Keratinocyte (primary cell): ENCODE data around the gene FAM110A. TPM values are rescaled to one million over a fixed set of nuclear protein-coding genes. Genes with fewer than 3 reads are reported as not detected.
"Not testable (repeated sequence)": the region's sequence is repeated elsewhere in the genome, so short reads cannot be mapped to it uniquely, and the experiment has no call there.

Experiments
- DNase-seq: peaks from one replicate; pipeline ENCODE4 v3.0.0-alpha.2; 2011; ENCODE audit warnings: low read depth, missing footprints, low spot score
- FAIRE-seq: peaks from 2 replicates; lab custom pipeline; 2011; peaks lifted over from hg19 to GRCh38; lab: Jason Lieb, UNC
- H2AFZ ChIP-seq: 2 replicates; pipeline ENCODE4 v1.6.0; 2012; ENCODE audit warnings: low read length, control low read depth, inconsistent platforms; ENCODE audit not compliant: control insufficient read depth
- H3K27ac ChIP-seq: 2 replicates; pipeline ENCODE4 v1.5.1; 2011; ENCODE audit warnings: low read length; ENCODE audit not compliant: control insufficient read depth, insufficient read depth
- H3K27me3 ChIP-seq: 3 replicates; pipeline ENCODE4 v1.6.0; 2011; ENCODE audit warnings: low read length; ENCODE audit not compliant: control insufficient read depth, insufficient read depth; ENCODE audit errors: extremely low read depth
- H3K36me3 ChIP-seq, 2 experiments: 2 replicates in 1 of 2; 3 replicates in 1 of 2; pipeline ENCODE4 v1.5.1; 2011; ENCODE audit warnings: low read length in 2 of 2, mild to moderate bottlenecking in 1 of 2; ENCODE audit not compliant: control insufficient read depth in 2 of 2, insufficient read depth in 2 of 2; ENCODE audit errors: extremely low read depth in 1 of 2
- H3K4me1 ChIP-seq: 3 replicates; pipeline ENCODE4 v1.5.1; 2011; ENCODE audit warnings: low read length; ENCODE audit not compliant: control insufficient read depth, insufficient read depth; ENCODE audit errors: extremely low read depth
- H3K4me2 ChIP-seq: 3 replicates; pipeline ENCODE4 v1.6.0; 2011; ENCODE audit warnings: low read depth, low read length; ENCODE audit not compliant: control insufficient read depth, insufficient read depth; ENCODE audit errors: extremely low read depth
- H3K4me3 ChIP-seq, 3 experiments: fragments of 200-600 bp in 1 of 3; sonication (generic) in 1 of 3; 2 replicates in 2 of 3; 3 replicates in 1 of 3; pipeline ENCODE4 v1.5.1; 2011 to 2016; ENCODE audit warnings: low read length in 3 of 3, mild to moderate bottlenecking in 3 of 3, control low read depth in 2 of 3, inconsistent platforms in 1 of 3, low read depth in 1 of 3, mixed read lengths in 1 of 3, mixed run types in 1 of 3, moderate library complexity in 1 of 3; ENCODE audit not compliant: control insufficient read depth in 2 of 3, insufficient read depth in 2 of 3; ENCODE audit errors: extremely low read depth in 1 of 3
- H3K79me2 ChIP-seq: 2 replicates; pipeline ENCODE4 v1.6.0; 2012; ENCODE audit warnings: low read length; ENCODE audit not compliant: control insufficient read depth, insufficient read depth
- H3K9ac ChIP-seq: 3 replicates; pipeline ENCODE4 v1.6.0; 2011; ENCODE audit warnings: low read length; ENCODE audit not compliant: control insufficient read depth, insufficient read depth; ENCODE audit errors: extremely low read depth
- H3K9me1 ChIP-seq: 3 replicates; pipeline ENCODE4 v1.6.0; 2011; ENCODE audit warnings: low read length; ENCODE audit not compliant: control insufficient read depth, insufficient read depth; ENCODE audit errors: extremely low read depth
- H3K9me3 ChIP-seq: 2 replicates; pipeline ENCODE4 v1.5.1; 2012; ENCODE audit warnings: low read depth, low read length; ENCODE audit not compliant: control insufficient read depth
- H4K20me1 ChIP-seq: 3 replicates; pipeline ENCODE4 v1.6.0; 2011; ENCODE audit warnings: low read length; ENCODE audit not compliant: control insufficient read depth, insufficient read depth; ENCODE audit errors: extremely low read depth
- CTCF ChIP-seq, 3 experiments: IDR thresholded peaks in 1 of 3; conservative IDR thresholded peaks in 1 of 3; optimal IDR thresholded peaks in 1 of 3; 2 replicates in 2 of 3; 3 replicates in 1 of 3; pipeline versions ENCODE3 to v1.5.1; 2011; ENCODE audit warnings: low read length in 3 of 3, mild to moderate bottlenecking in 3 of 3, moderate library complexity in 2 of 3, control low read depth in 1 of 3, inconsistent platforms in 1 of 3; ENCODE audit not compliant: insufficient read depth in 2 of 3; ENCODE audit errors: extremely low read depth in 1 of 3
- EZH2 ChIP-seq: IDR thresholded peaks from one replicate; pipeline ENCODE4 v1.6.1; 2012; ENCODE audit warnings: inconsistent platforms, mild to moderate bottlenecking, low read length, moderate library complexity
- dilution Hi-C: fragments of 300-500 bp; cut with MboI; formaldehyde crosslinking; loops from one replicate; pipeline ENCODE4 v1.7.0; 2020; ENCODE audit warnings: low sequenced_read_pairs; ENCODE audit not compliant: extremely low pct_ligation_motif_present
- polyA plus RNA-seq, 5 experiments: library from polyadenylated mRNA; depleted of rRNA in 3 of 5; stranded (reverse) in 3 of 5; stranded (forward) in 1 of 5; unstranded in 1 of 5; fragments of >200 nt; gene quantifications; 1 replicate in 1 of 5; 2 replicates in 3 of 5; 3 replicates in 1 of 5; pipeline versions ENCODE4 v1.2.1 to v1.2.3, GENCODE V29; 2011 to 2012; ENCODE audit warnings: missing spikeins in 2 of 5, low read depth in 1 of 5, low replicate concordance in 1 of 5

Gene FAM110A
- polyA plus RNA-seq, 1 donor (not counting 4 experiments of a cell fraction or from before 2014, with no cell fraction given): 12.3 TPM

GRCh38 chr20:891058-891705 is 57.7 kb downstream of the FAM110A start:
- dilution Hi-C loops: no loop called here
- Histone ChIP-seq H3K4me3 (no peak overlapping the region), H3K79me2 (no peaks in the 10 kb centered on the region), H3K4me2 (no peak overlapping the region), H3K9me3 (no peaks in the 10 kb centered on the region), H3K4me1 (no peaks in the 10 kb centered on the region), H3K9me1 (no peaks in the 10 kb centered on the region), H3K36me3 (no peaks in the 10 kb centered on the region), H3K27ac (no peak overlapping the region), H3K27me3 (peaks cover 4% of the 10 kb centered on the region), H4K20me1 (no peaks in the 10 kb centered on the region), H3K9ac (no peak overlapping the region), H2AFZ (no peak overlapping the region)
- DNase-seq (no peak), FAIRE-seq (no peak)
- TF ChIP-seq CTCF (optimal IDR thresholded peaks at IDR 0.05 in 1 of 3, IDR thresholded peaks at IDR 0.05 in 1 of 3, conservative IDR thresholded peaks at IDR 0.05 in 1 of 3; ENCODE audit: extremely low read depth in 1 of 3, insufficient read depth in 2 of 3, low read length in 3 of 3): no peak
- TF ChIP-seq EZH2: no peak

GRCh38 chr20:891706-892080 is 58.2 kb downstream of the FAM110A start:
- H3K9me1 ChIP-seq: no peaks in the 10 kb centered on the region
- H3K27me3 ChIP-seq: peaks cover 4% of the 10 kb centered on the region
- TF ChIP-seq CTCF (optimal IDR thresholded peaks at IDR 0.05 in 1 of 3, IDR thresholded peaks at IDR 0.05 in 1 of 3, conservative IDR thresholded peaks at IDR 0.05 in 1 of 3; ENCODE audit: extremely low read depth in 1 of 3, insufficient read depth in 2 of 3, low read length in 3 of 3) (no peak), EZH2 (no peak)
- FAIRE-seq: no peak
- H3K9ac ChIP-seq: no peak overlapping the region
- no peak overlapping the region for H3K4me3 ChIP-seq
- H2AFZ ChIP-seq: no peak overlapping the region
- H3K27ac ChIP-seq: no peak overlapping the region
- H3K79me2 ChIP-seq: no peaks in the 10 kb centered on the region
- no peak overlapping the region for H3K4me2 ChIP-seq
- H3K9me3 ChIP-seq: no peaks in the 10 kb centered on the region
- no peaks in the 10 kb centered on the region for H4K20me1 ChIP-seq
- H3K4me1 ChIP-seq: no peaks in the 10 kb centered on the region
- dilution Hi-C loops: no loop called here
- H3K36me3 ChIP-seq: no peaks in the 10 kb centered on the region
- no peak for DNase-seq

- H4K20me1 ChIP-seq, H3K27me3 ChIP-seq, dilution Hi-C loops, DNase-seq, H3K9me1 ChIP-seq, H2AFZ ChIP-seq, H3K9ac ChIP-seq, H3K27ac ChIP-seq, H3K36me3 ChIP-seq, H3K9me3 ChIP-seq, H3K4me3 ChIP-seq, H3K4me1 ChIP-seq, H3K79me2 ChIP-seq, FAIRE-seq, H3K4me2 ChIP-seq: not testable (repeated sequence)
These were observed 58.9 kb downstream of the FAM110A start for GRCh38 chr20:892371-892770.
